Heart left ventricle (tissue), 13 donors: ENCODE results near the gene GABPB2.

Experiments used
- POLR2A ChIP-seq, 2 donors: fragments of 450-650 bp; IDR thresholded peaks; one replicate each; pipeline ENCODE4 v1.6.1; 2017; ENCODE audit warnings: antibody characterized with exemption in 2 of 2, mild to moderate bottlenecking in 2 of 2, moderate library complexity in 2 of 2
- TF ChIP-seq, protein P1 (sequence below), 12 donors: fragments of 200-600 bp; sonication (generic) in 4 of 12; IDR thresholded peaks; one replicate each; pipeline versions ENCODE4 v1.5.0 to v1.8.0; 2018 to 2022; ENCODE audit warnings: antibody characterized with exemption in 12 of 12, mild to moderate bottlenecking in 5 of 12
- donor health status: ischemic (EF 13 %, LVEDD 7.1; RV severe dilation, severe dysfunction).
- donor health status: DM: no; HTN: yes; CAD: no.
- donor health status: DM: no; HTN: no; CAD: no.
- donor health status: ischemic (EF 25% LVEDD 6.9; RV normal size, moderate dysfunction).
- donor health status: ischemic (EF 25% LVEDD 5.7; RV mildly dilated, moderate dysfunction).
- donor health status: ischemic (EF 35%, LVEDD 5.7; RV mildly dilated, moderate dysfunction).
- donor health status: nonischemic (EF 11% LVEDD 7.7; RV severe dilation, severe dysfunction).
- donor health status: DM: yes; HTN: yes; CAD: no.
- donor health status: PGD.
- donor health status: ischemic (EF 29% LVEDD 5.4; RV normal size, mild dysfunction).
- donor health status: nonischemic (EF 23%, LVEDD 6.1; RV moderate dilation, normal function).

- TF ChIP-seq, protein P1, sequence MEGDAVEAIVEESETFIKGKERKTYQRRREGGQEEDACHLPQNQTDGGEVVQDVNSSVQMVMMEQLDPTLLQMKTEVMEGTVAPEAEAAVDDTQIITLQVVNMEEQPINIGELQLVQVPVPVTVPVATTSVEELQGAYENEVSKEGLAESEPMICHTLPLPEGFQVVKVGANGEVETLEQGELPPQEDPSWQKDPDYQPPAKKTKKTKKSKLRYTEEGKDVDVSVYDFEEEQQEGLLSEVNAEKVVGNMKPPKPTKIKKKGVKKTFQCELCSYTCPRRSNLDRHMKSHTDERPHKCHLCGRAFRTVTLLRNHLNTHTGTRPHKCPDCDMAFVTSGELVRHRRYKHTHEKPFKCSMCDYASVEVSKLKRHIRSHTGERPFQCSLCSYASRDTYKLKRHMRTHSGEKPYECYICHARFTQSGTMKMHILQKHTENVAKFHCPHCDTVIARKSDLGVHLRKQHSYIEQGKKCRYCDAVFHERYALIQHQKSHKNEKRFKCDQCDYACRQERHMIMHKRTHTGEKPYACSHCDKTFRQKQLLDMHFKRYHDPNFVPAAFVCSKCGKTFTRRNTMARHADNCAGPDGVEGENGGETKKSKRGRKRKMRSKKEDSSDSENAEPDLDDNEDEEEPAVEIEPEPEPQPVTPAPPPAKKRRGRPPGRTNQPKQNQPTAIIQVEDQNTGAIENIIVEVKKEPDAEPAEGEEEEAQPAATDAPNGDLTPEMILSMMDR (IDR thresholded peaks at IDR 0.05) = peak in 2 of 12 donors; percentile 3 to 14
- peak in 1 of 2 donors; percentile 23 for TF ChIP-seq POLR2A (IDR thresholded peaks at IDR 0.05)
These were observed 10.4 kb upstream of the GABPB2 start, which contains the start of gene MLLT11 for GRCh38 chr1:151060007-151060656.
